HG03575 (cell line): ENCODE data around the gene PHF10.
"Not testable (repeated sequence)": the region's sequence is repeated elsewhere in the genome, so short reads cannot be mapped to it uniquely, and the experiment has no call there.

ENCODE experiments used
- ATAC-seq: cut with Tn5 transposase; IDR thresholded peaks from one replicate; pipeline ENCODE4 v1.9.1; 2021; ENCODE audit not compliant: unreplicated experiment, insufficient number of reproducible peaks, low FRiP score; ENCODE audit errors: extremely low read depth

Gene PHF10

DNA sequence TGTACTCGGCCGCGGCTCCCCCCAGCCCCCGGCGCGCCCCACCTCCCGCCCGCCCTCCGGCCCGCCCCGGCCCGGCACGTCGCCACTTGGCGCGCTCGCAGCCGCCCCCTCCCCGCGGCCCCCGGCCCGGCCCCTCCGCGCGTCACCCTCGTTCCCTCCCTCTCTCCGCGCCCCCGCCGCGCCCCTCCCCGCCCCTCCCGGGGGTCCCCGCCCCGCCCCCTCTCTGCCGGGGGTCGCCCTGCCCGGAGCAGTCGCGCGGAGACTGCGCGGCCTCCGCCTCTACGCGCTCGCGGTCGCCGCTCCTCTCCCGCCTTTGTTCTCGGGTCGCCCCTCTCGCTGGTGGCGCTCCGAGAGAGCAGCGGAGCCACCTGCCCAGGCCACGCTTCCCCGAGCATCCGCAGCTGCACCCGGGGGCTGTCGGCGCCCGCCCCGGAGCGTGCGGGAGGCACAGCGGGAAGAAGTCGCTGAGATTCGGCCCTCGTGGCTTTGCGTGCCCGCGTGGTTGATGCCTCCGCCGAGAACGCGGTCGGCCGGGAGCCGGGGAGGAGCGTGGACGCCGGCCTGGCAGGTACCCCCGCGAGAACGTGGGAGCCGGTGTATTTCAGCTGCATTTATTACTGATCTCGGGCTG is at the start of gene PHF10:
TSS of gene PHF10 (minus strand) at position 7 of the 631 bp plus-strand sequence. CDS start 569 bp downstream, outside the sequence.
- ATAC-seq, result no peak

DNA sequence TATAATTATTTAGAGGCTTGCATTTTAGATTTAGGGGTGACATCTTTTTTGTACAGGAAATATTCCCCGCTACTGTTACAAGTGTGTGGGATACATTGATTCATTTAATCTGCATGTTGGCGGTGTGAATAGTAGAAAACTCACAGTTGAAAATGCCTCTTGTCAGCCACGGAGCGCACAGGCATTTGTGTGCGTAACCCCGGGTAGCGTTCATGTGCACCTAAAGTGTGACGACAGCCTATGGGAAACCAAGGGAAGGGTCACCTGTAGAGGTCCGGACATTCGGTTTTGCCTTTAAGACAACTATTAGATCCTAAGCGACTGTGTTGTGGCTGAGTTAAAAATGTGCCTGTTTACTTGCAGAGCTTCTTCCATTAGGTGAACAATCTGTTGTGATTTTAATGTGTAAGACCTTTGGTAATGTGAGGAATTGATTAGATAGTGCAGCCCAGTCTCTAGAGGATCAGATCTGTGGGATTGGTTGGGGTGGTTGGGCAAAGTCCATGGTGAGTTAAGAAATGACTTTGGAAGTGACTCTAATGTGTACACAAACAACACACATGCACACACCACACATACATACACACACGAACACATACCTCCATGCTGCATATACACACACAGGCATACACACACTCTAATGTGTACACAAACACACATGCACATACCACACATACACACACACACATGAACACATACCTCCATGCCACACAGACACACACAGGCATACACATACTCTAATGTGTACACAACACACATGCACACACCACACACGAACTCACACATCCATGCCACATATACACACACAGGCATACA is 42.8 kb upstream of the PHF10 start:
- no peak for ATAC-seq

DNA sequence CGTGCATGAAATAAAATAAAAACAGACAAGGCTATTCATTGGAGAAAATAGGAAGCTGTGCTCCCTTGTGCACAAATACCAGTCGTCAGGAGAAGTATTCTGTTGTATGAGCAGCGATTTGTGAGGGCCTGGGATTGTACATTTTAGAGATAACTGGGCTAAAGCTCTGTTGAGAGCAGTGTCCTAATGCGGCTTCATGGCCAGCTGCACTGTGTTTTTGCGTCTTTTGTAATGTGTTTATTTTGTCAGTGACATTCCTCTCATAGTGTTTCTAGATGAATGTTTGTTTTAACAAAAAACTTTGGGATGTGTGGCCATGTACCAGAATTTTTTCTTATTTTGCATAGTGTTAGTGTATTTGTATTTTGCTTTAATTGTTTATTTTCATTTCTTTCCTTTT is 41.9 kb upstream of the PHF10 start:
- ATAC-seq, result no peak

DNA sequence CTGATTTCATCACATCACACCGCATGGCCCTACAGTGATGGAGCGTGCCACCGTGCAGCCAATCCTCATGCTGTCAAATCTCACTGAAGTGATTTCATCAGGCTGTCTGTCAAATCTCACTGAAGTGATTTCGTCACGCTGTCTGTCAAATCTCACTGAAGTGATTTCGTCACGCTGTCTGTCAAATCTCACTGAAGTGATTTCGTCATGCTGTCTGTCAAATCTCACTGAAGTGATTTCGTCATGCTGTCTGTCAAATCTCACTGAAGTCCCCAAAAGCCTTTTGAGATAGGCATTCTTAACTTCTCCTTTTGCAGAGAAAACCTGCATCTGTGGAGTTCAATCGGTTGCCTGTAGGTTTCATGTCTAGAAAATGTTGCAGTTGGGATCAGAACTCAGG is 41.5 kb upstream of the PHF10 start:
- ATAC-seq, result not testable (repeated sequence)

- no peak for ATAC-seq
These were observed 39.6 kb upstream of the PHF10 start for GRCh38 chr6:169763881-169764280.

GRCh38 chr6:169763308-169763707 is 39.0 kb upstream of the PHF10 start:
- ATAC-seq, result no peak

- ATAC-seq, result no peak
These were observed 30.9 kb upstream of the PHF10 start for GRCh38 chr6:169755162-169755561.

- ATAC-seq, result no peak
These were observed 27.8 kb upstream of the PHF10 start for GRCh38 chr6:169752074-169752623.

DNA sequence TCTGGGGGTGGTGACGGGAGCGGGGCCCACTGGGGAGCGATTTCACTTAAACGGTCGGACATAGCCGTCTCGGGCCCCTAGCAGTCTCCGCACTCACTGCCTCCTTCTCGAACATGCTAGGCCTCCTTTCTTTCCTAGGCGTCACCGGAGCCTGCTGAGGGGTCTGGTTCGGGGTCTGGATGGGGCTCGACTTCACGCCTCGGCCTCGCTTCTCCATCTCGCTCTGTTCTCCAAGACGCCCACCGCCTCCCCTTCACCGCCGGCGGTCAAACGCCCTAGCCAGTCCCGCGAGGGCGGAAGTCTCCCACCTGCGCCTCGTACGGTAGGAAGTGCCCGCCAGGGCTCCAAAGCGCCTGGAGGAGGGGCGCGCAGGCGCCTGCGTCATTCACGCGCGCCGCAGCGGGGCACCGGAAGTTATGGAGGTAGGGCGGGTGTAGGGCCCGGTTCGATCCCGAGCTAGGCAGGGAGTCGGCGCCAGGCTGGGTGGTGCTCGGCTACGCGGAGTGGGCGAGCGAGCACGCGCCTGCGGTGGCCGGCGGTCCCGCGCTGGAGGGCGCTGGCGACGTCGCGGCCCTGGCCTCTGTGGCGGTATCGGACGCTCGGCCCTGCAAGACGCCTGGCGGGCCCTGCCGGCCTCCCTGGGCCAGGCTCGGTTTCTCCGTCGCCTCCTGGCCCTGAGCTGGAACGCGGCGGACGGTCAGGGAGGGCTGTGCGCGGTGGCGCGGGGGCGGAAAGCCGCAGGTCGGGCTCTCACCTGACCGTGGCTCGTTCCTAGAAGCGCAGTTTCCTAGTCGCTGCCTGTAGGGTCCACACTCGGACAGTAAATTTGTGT is 27.2 kb upstream of the PHF10 start, which contains the start of the genes DYNLT2 and ERMARD:
TSS of gene DYNLT2 (minus strand) at position 331 of the 832 bp plus-strand sequence. CDS start at position 217, 114 bp downstream.
TSS of gene ERMARD (plus strand) at position 381 of the 832 bp plus-strand sequence. CDS start at position 417, 36 bp downstream.
- ATAC-seq, result peak; percentile 60

DNA sequence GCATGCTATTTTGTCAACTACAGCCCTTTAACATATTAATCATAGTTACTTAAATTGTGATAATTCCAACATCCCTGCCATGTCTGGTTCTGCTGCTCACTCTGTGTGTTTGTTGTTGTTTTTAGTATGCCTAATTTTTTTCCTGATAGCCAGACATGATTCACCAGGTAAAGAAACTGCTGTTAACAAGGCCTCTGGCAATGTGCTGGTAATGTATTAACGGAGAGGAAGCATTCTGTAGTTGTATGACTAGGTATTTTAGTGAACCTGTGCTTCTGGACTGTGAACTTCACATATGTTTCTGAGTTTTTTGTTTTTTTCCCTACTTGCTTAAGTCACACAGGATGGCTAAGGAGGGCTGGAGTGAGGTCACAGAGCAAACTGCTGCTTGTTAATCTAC is 22.3 kb upstream of the PHF10 start:
- no peak for ATAC-seq

DNA sequence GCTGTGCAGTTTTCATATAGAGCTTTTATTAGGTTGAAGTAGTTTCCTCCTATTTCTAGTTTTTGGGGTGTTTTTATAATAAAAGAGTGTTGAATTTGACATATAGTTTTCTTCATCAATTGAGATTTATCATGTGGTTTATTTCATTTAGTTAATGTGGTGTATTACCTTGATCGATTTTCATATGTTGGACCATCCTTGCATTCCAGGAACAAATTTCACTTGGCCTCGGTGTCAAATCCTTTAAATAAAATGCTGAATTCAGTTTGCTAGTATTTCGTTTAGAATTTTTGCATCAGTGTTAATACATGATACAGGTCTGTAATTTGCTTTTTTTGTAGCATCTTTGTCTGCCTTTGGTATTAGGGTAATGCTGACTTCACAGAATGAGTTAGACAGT is 21.1 kb upstream of the PHF10 start:
- ATAC-seq, result no peak

DNA sequence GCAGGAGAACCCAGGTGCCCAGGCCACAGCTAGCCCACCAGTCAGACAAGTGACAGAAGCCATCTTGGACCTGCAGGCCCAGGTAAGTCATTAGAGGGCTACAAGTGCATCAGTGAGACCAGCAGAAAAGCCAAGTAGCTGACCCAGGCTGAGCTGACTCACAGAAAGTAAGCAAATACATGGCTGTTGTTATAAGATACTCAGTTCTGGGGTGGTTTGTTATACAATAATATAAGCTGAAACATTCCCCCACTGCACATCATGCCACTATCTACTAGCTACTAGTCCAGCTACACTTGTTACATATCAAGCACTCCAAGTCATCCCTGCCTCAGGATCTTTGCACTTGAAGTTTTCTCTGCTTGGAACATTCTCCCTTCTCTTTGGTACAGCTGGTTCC is 17.0 kb upstream of the PHF10 start:
- no peak for ATAC-seq

- ATAC-seq, result no peak
These were observed 14.8 kb upstream of the PHF10 start for GRCh38 chr6:169738976-169739529.

DNA sequence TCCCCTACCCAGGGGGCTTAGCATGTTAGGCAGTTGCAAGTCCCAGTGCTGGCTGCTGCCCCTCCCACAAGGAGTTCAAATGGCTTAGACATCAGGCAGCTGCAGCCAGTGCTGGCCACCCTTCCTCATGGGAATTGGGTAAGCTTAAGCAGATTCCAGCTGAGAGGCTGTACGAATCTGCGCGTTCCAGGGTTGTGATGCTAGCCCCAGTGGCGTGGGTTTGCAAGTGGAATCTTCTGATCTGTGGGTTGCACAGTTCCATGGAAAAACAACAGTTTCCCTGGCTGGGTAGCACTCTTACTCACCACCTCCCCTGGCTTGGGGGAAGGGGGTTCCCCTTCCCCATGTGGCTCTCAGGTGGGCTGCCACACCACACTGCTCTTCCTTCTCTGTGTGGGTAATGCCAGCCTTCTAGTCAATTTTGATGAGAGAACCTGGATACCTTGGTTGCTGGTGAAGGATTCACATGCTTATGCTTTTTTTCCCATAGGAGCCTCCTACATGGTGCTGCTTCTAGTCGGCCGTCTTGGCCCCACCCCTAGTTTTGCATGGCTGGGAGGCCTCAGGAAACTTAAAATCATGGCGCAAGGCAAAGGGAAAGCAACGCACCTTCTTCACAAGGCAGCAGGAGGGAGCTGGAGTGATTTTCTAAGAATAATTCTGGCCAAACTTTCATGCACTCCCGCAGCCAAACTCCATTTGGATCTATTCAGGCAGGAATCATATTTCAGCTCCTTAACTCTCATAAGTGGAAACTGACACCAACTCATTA is 14.1 kb upstream of the PHF10 start:
- no peak for ATAC-seq

GRCh38 chr6:169729961-169730360 is 5.7 kb upstream of the PHF10 start:
- ATAC-seq, result no peak

DNA sequence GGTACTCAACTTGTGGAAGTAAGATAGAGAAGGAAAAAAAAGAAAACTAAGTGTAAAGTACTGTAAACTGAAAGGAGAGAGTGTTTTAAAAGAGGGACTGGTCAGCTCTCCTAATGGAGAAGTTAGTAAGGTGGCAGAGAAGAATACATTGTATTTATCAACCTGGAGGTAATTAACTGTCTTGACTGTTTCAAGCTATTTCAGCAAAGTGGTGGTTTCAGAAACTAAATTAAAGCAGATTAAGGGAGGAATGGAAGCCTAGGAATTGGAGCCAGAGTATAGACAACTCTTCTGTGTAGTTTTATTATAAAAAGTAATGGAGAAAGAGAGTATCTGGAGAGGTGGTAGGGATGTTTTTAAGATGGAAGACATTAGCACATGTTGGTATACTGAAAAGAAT is 2.7 kb upstream of the PHF10 start:
- no peak for ATAC-seq

DNA sequence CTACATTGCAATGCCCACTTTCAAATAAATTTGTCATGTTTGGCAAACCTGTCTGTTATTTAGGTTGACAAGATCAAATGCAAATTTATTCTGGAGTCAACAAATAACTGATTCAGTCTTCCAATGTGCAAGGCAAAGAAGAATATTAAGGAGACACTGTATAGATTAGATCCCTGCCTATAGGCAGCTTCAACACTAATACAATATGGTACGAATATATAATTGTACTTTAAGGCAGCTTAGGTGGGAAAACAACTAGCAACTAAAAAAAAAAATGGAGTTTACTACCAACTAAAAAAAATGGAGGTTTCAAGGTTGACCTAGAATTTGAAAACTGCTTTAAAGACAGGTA is 1.7 kb upstream of the PHF10 start:
- no peak for ATAC-seq
